Loucy (cell line): ENCODE data around the gene FAM3C.

Experiments used
- H2AFZ ChIP-seq: fragments of 200-600 bp; sonication (generic); 2 replicates; pipeline ENCODE4 v1.6.0; 2016; ENCODE audit warnings: antibody characterized with exemption, mild to moderate bottlenecking, low read length, moderate library complexity
- H3F3A ChIP-seq: fragments of 200-600 bp; 2 replicates; pipeline ENCODE4 v1.6.0; 2016; ENCODE audit warnings: antibody characterized with exemption, low read depth, mild to moderate bottlenecking
- H3K27me3 ChIP-seq: fragments of 200-600 bp; sonication (generic); 2 replicates; pipeline ENCODE4 v1.6.1; 2014; ENCODE audit warnings: low read length, mild to moderate bottlenecking; ENCODE audit not compliant: insufficient read depth, poor library complexity, severe bottlenecking
- H3K36me3 ChIP-seq: fragments of 200-600 bp; sonication (generic); 2 replicates; pipeline ENCODE4 v1.6.1; 2016; ENCODE audit warnings: low read length; ENCODE audit not compliant: insufficient read depth
- H3K4me1 ChIP-seq: fragments of 200-600 bp; sonication (generic); 2 replicates; pipeline ENCODE4 v1.5.1; 2014; ENCODE audit warnings: low read length, mild to moderate bottlenecking; ENCODE audit not compliant: insufficient read depth, poor library complexity, severe bottlenecking
- H3K4me2 ChIP-seq: fragments of 200-600 bp; sonication (generic); 2 replicates; pipeline ENCODE4 v1.6.0; 2014; ENCODE audit warnings: antibody characterized with exemption, low read length, low read depth, mild to moderate bottlenecking; ENCODE audit not compliant: poor library complexity, severe bottlenecking
- H3K4me3 ChIP-seq: fragments of 200-600 bp; sonication (generic); 2 replicates; pipeline ENCODE4 v1.5.1; 2014; ENCODE audit warnings: low read length, mild to moderate bottlenecking, mixed read lengths; ENCODE audit not compliant: poor library complexity, severe bottlenecking
- H3K79me2 ChIP-seq: fragments of 200-600 bp; sonication (generic); 2 replicates; pipeline ENCODE4 v1.6.1; 2014; ENCODE audit warnings: low read length; ENCODE audit not compliant: insufficient read depth
- H3K9ac ChIP-seq: fragments of 200-600 bp; sonication (generic); 2 replicates; pipeline ENCODE4 v1.6.0; 2014; ENCODE audit warnings: mild to moderate bottlenecking, low read depth, low read length, moderate library complexity; ENCODE audit not compliant: poor library complexity, severe bottlenecking
- H3K9me2 ChIP-seq: fragments of 200-600 bp; sonication (generic); replicated peaks from 2 replicates; pipeline ENCODE4 v1.6.1; 2016; ENCODE audit warnings: low read depth, low read length, mixed read lengths
- H3K9me3 ChIP-seq: fragments of 200-600 bp; sonication (generic); 2 replicates; pipeline ENCODE4 v1.6.1; 2014; ENCODE audit warnings: mild to moderate bottlenecking, antibody characterized with exemption, low read length, low read depth; ENCODE audit not compliant: insufficient read depth
- H4K20me1 ChIP-seq: fragments of 200-600 bp; sonication (generic); 2 replicates; pipeline ENCODE4 v1.6.0; 2014; ENCODE audit warnings: antibody characterized with exemption, low read length, mild to moderate bottlenecking; ENCODE audit not compliant: insufficient read depth, poor library complexity, severe bottlenecking
- EZH2phosphoT487 ChIP-seq: fragments of 200-600 bp; IDR thresholded peaks from 2 replicates; pipeline ENCODE4 v1.6.1; 2018; ENCODE audit warnings: antibody characterized with exemption, mild to moderate bottlenecking, moderate library complexity, borderline replicate concordance
- TF ChIP-seq, protein P1 (sequence below): fragments of 200-600 bp; sonication (generic); conservative IDR thresholded peaks from 2 replicates; pipeline ENCODE4 v1.5.1; 2014; ENCODE audit warnings: mild to moderate bottlenecking, antibody characterized with exemption, low read length

The FAM3C gene

GRCh38 chr7:121391686-121392085, 4.4 kb downstream of the FAM3C start:
- H3K4me1 ChIP-seq, result peaks cover 34% of the 10 kb centered on the region
- no peak overlapping the region for H3K4me3 ChIP-seq
- no peaks in the 10 kb centered on the region for H3K9me2 ChIP-seq
- no peaks in the 10 kb centered on the region for H3K36me3 ChIP-seq
- peaks cover 22% of the 10 kb centered on the region for H4K20me1 ChIP-seq
- H3K27me3 ChIP-seq, result no peaks in the 10 kb centered on the region
- H3K9me3 ChIP-seq, result no peaks in the 10 kb centered on the region
- no peak for TF ChIP-seq EZH2phosphoT487
- TF ChIP-seq, protein P1, sequence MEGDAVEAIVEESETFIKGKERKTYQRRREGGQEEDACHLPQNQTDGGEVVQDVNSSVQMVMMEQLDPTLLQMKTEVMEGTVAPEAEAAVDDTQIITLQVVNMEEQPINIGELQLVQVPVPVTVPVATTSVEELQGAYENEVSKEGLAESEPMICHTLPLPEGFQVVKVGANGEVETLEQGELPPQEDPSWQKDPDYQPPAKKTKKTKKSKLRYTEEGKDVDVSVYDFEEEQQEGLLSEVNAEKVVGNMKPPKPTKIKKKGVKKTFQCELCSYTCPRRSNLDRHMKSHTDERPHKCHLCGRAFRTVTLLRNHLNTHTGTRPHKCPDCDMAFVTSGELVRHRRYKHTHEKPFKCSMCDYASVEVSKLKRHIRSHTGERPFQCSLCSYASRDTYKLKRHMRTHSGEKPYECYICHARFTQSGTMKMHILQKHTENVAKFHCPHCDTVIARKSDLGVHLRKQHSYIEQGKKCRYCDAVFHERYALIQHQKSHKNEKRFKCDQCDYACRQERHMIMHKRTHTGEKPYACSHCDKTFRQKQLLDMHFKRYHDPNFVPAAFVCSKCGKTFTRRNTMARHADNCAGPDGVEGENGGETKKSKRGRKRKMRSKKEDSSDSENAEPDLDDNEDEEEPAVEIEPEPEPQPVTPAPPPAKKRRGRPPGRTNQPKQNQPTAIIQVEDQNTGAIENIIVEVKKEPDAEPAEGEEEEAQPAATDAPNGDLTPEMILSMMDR, result no peak
- H3F3A ChIP-seq, result no peaks in the 10 kb centered on the region
- no peak overlapping the region for H2AFZ ChIP-seq
- H3K9ac ChIP-seq, result no peak overlapping the region
- H3K79me2 ChIP-seq, result peaks cover 65% of the 10 kb centered on the region
- peak overlapping the region; percentile 30 for H3K4me2 ChIP-seq

DNA sequence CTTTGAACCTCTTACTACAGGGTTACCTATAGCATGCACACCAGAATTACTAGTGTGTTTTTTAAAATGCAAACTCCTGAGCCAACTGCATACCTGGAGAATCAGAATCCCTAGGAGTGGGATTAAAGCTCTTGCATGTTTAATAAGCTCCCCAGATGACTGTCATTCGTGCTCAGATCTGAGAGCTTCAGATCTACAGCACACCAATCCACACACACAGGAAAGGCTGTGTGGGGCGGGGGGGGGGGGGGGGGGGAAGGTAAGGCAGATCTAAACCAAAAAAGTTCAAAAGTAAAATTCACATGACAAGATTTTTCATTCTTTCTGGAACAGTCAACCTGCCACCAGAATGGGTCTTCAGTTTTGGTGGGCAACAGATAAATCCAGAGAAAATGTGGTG, 5.5 kb downstream of the FAM3C start:
- TF ChIP-seq, protein P1, result no peak
- no peak for TF ChIP-seq EZH2phosphoT487
- H3K36me3 ChIP-seq, result no peaks in the 10 kb centered on the region
- H3K9me2 ChIP-seq, result no peaks in the 10 kb centered on the region
- no peak overlapping the region for H3K9ac ChIP-seq
- no peaks in the 10 kb centered on the region for H3K9me3 ChIP-seq
- H3F3A ChIP-seq, result no peaks in the 10 kb centered on the region
- no peaks in the 10 kb centered on the region for H3K27me3 ChIP-seq
- peaks cover 71% of the 10 kb centered on the region for H3K79me2 ChIP-seq
- H3K4me3 ChIP-seq, result no peak overlapping the region
- H3K4me2 ChIP-seq, result peak overlapping the region; percentile 3
- peaks cover 28% of the 10 kb centered on the region for H4K20me1 ChIP-seq
- H3K4me1 ChIP-seq, result peaks cover 37% of the 10 kb centered on the region
- no peak overlapping the region for H2AFZ ChIP-seq

GRCh38 chr7:121390109-121390508, 6.0 kb downstream of the FAM3C start:
- no peaks in the 10 kb centered on the region for H3K9me2 ChIP-seq
- H3K4me1 ChIP-seq, result peaks cover 43% of the 10 kb centered on the region
- TF ChIP-seq EZH2phosphoT487, result no peak
- TF ChIP-seq, protein P1, result no peak
- H3K36me3 ChIP-seq, result no peaks in the 10 kb centered on the region
- no peaks in the 10 kb centered on the region for H3K27me3 ChIP-seq
- no peak overlapping the region for H3K4me3 ChIP-seq
- H3K4me2 ChIP-seq, result peak overlapping the region; percentile 3
- H3F3A ChIP-seq, result no peaks in the 10 kb centered on the region
- peaks cover 73% of the 10 kb centered on the region for H3K79me2 ChIP-seq
- peaks cover 28% of the 10 kb centered on the region for H4K20me1 ChIP-seq
- no peak overlapping the region for H3K9ac ChIP-seq
- H3K9me3 ChIP-seq, result no peaks in the 10 kb centered on the region
- H2AFZ ChIP-seq, result no peak overlapping the region
